HCT116 (cell line): ENCODE results near the gene P2RY13. TPM values are rescaled to one million over a fixed set of nuclear protein-coding genes. Genes with fewer than 3 reads are reported as not detected.

Source experiments
- ATAC-seq: fragments of 200-7000 bp; cut with Tn5 transposase; 2 replicates; pipeline ENCODE4 v1.9.1; 2020; ENCODE audit warnings: mild to moderate bottlenecking, moderate library complexity
- BruUV-seq: library from RNA; stranded (reverse); fragments of 400-500 nt; replicated peaks from 2 replicates; lab custom pipeline; 2021; lab: Mats Ljungman, UMichigan
- CTCF ChIA-PET: fragments of 300-600 bp; sonication (Branson Sonifier 250); formaldehyde crosslinking; loops from one replicate; lab custom pipeline; 2021; ENCODE audit warnings: antibody characterized with exemption; lab: Charles Lee
- POLR2A ChIA-PET: fragments of 300-600, 350-600 bp; sonication (Branson Sonifier 250); formaldehyde crosslinking; loops from one replicate; lab custom pipeline; 2021; ENCODE audit warnings: antibody characterized with exemption; lab: Charles Lee
- RAD21 ChIA-PET, 2 experiments: fragments of 300-600 bp; sonication (Branson Sonifier 250); formaldehyde crosslinking; loops; one replicate each; lab custom pipeline; 2023; ENCODE audit warnings: low total read pairs in 2 of 2; ENCODE audit not compliant: uncharacterized antibody in 2 of 2, unreplicated experiment in 2 of 2, low non-redundant PET in 1 of 2; lab: Charles Lee
- DNase-seq: peaks from one replicate; pipeline ENCODE4 v3.0.0-alpha.2; 2010; ENCODE audit warnings: low read depth, low spot score
- H2AFZ ChIP-seq: fragments of 200-600 bp; shearing (Covaris generic), sonication (generic); 2 replicates; pipeline ENCODE4 v1.6.1; 2017; ENCODE audit warnings: low read depth, mixed run types, mixed read lengths, antibody characterized with exemption, low read length; ENCODE audit not compliant: poor library complexity, severe bottlenecking
- H3K27ac ChIP-seq: 2 replicates; pipeline ENCODE4 v1.5.1; 2012; ENCODE audit warnings: low read depth, low read length
- H3K27me3 ChIP-seq: fragments of 200-600 bp; sonication (generic); 2 replicates; pipeline ENCODE4 v1.6.1; 2016; ENCODE audit warnings: mixed run types, low read length, mixed read lengths; ENCODE audit not compliant: insufficient read depth
- H3K36me3 ChIP-seq, 2 experiments: fragments of 200-500 bp in 1 of 2; fragments of 200-600 bp in 1 of 2; sonication (Bioruptor generic) in 1 of 2; sonication (generic) in 1 of 2; 2 replicates each; pipeline versions ENCODE4 v1.5.1 to v1.6.1; 2014 to 2016; ENCODE audit warnings: low read length in 2 of 2, inconsistent platforms in 1 of 2, mixed read lengths in 1 of 2, mixed run types in 1 of 2; ENCODE audit not compliant: insufficient read depth in 2 of 2, control insufficient read depth in 1 of 2
- H3K4me1 ChIP-seq, 2 experiments: fragments of 200-600 bp in 1 of 2; sonication (generic) in 1 of 2; 2 replicates each; pipeline versions ENCODE4 v1.5.1 to v1.6.1; 2012 to 2017; ENCODE audit warnings: low read length in 2 of 2, inconsistent platforms in 1 of 2, mild to moderate bottlenecking in 1 of 2, mixed read lengths in 1 of 2, mixed run types in 1 of 2, moderate library complexity in 1 of 2; ENCODE audit not compliant: insufficient read depth in 2 of 2, control insufficient read depth in 1 of 2
- H3K4me2 ChIP-seq: fragments of 200-600 bp; sonication (generic); 2 replicates; pipeline ENCODE4 v1.6.1; 2017; ENCODE audit warnings: mixed run types, low read length, mixed read lengths
- H3K4me3 ChIP-seq, 2 experiments: fragments of 200-600 bp in 1 of 2; sonication (generic) in 1 of 2; replicated peaks in 1 of 2; 2 replicates each; pipeline ENCODE4 v1.5.1; 2011 to 2016; ENCODE audit warnings: low read length in 2 of 2, control low read depth in 1 of 2, low read depth in 1 of 2, mild to moderate bottlenecking in 1 of 2, mixed read lengths in 1 of 2, mixed run types in 1 of 2
- H3K79me2 ChIP-seq: fragments of 200-600 bp; sonication (generic); 2 replicates; pipeline ENCODE4 v1.6.1; 2017; ENCODE audit warnings: mild to moderate bottlenecking, mixed run types, low read length, moderate library complexity, mixed read lengths; ENCODE audit not compliant: insufficient read depth
- H3K9ac ChIP-seq: fragments of 200-600 bp; sonication (generic); 2 replicates; pipeline ENCODE4 v1.6.1; 2016; ENCODE audit warnings: low read length, mixed read lengths
- H3K9me2 ChIP-seq: fragments of 200-600 bp; sonication (generic), shearing (Covaris generic); 2 replicates; pipeline ENCODE4 v1.6.1; 2017; ENCODE audit warnings: mixed run types, mild to moderate bottlenecking, moderate library complexity; ENCODE audit not compliant: insufficient read depth
- H3K9me3 ChIP-seq, 2 experiments: fragments of 200-500 bp in 1 of 2; fragments of 200-600 bp in 1 of 2; sonication (Bioruptor generic) in 1 of 2; sonication (generic) in 1 of 2; 2 replicates each; pipeline ENCODE4 v1.6.1; 2014 to 2017; ENCODE audit warnings: low read length in 2 of 2, mixed read lengths in 2 of 2, inconsistent platforms in 1 of 2, low read depth in 1 of 2, mild to moderate bottlenecking in 1 of 2, mixed run types in 1 of 2, moderate library complexity in 1 of 2; ENCODE audit not compliant: control insufficient read depth in 1 of 2, insufficient read depth in 1 of 2
- H4K20me1 ChIP-seq: fragments of 200-600 bp; sonication (generic), shearing (Covaris generic); 2 replicates; pipeline ENCODE4 v1.6.1; 2017; ENCODE audit warnings: mixed run types, mild to moderate bottlenecking, moderate library complexity; ENCODE audit not compliant: insufficient read depth
- CBX3 ChIP-seq: IDR thresholded peaks from 2 replicates; pipeline ENCODE4 v1.6.1; 2012; ENCODE audit warnings: low read depth
- EGR1 ChIP-seq: IDR thresholded peaks from 2 replicates; pipeline ENCODE4 v1.6.1; 2012; ENCODE audit warnings: low read depth
- ELF1 ChIP-seq: IDR thresholded peaks from 2 replicates; pipeline ENCODE4 v1.6.1; 2012; ENCODE audit warnings: low read depth, borderline replicate concordance
- EZH2 ChIP-seq: fragments of 200-600 bp; sonication (generic); IDR thresholded peaks from 2 replicates; pipeline ENCODE4 v1.6.1; 2017; ENCODE audit warnings: antibody characterized with exemption, mixed run types
- FOSL1 ChIP-seq: IDR thresholded peaks from 2 replicates; pipeline ENCODE4 v1.6.1; 2012; ENCODE audit warnings: low read depth
- POLR2A ChIP-seq: IDR thresholded peaks from 2 replicates; pipeline ENCODE4 v1.7.0; 2011; ENCODE audit warnings: borderline replicate concordance; ENCODE audit not compliant: insufficient read depth, insufficient read length; ENCODE audit errors: extremely low read depth
- RAD21 ChIP-seq: IDR thresholded peaks from 2 replicates; pipeline ENCODE4 v1.6.1; 2012; ENCODE audit warnings: low read depth, mild to moderate bottlenecking
- SIN3A ChIP-seq: IDR thresholded peaks from 2 replicates; pipeline ENCODE4 v1.6.1; 2012; ENCODE audit warnings: low read depth
- TCF7L2 ChIP-seq: IDR thresholded peaks from 2 replicates; pipeline ENCODE4 v1.7.0; 2011; ENCODE audit warnings: borderline replicate concordance, inconsistent platforms; ENCODE audit not compliant: insufficient read depth, insufficient read length; ENCODE audit errors: extremely low read depth
- ZFX ChIP-seq: fragments of 450-650 bp; IDR thresholded peaks from 2 replicates; pipeline ENCODE4 v1.6.1; 2017
- intact Hi-C: fragments of 100-400 bp; cut with micrococcal nuclease; formaldehyde crosslinking; loops from 2 replicates; pipeline ENCODE4 v1.10.0; 2022
- total RNA-seq: library from RNA; stranded (reverse); gene quantifications from one replicate; pipeline ENCODE4 v1.2.1, GENCODE V29; 2021; ENCODE audit not compliant: unreplicated experiment
- TF ChIP-seq, protein P1 (sequence below): IDR thresholded peaks from 2 replicates; pipeline ENCODE4 v1.6.1; 2012; ENCODE audit warnings: low read depth

Gene P2RY13
- total RNA-seq, 1 experiment from 2014 or later: not detected

DNA sequence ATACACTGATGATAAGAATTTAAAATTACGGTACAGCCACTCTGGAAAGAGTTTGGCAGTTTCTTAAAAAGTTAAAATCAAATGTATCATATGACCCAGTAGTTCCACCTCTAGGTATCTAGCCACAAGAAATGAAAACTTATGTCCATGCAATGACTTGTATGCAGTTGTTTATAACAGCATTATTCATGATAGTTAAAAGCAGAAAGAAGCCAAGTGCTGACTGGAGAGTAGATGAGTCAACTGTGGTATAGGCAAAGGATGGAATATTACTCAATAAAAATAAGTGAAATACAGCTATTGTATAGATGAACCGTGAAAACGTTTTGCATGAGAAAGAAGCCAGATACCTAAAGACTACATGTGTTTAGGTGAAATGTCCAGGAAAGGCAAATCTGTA is 27.6 kb downstream of the P2RY13 start:
- Histone ChIP-seq H3K9ac (no peak overlapping the region), H3K9me3 (no peaks in the 10 kb centered on the region), H3K4me1 (peaks cover 26 to 41% of the 10 kb centered on the region in 2 experiments), H3K4me2 (no peak overlapping the region), H3K4me3 (no peak overlapping the region), H3K79me2 (no peaks in the 10 kb centered on the region), H3K27me3 (no peaks in the 10 kb centered on the region), H3K36me3 (no peaks in the 10 kb centered on the region), H3K27ac (no peak overlapping the region), H2AFZ (no peak overlapping the region), H4K20me1 (no peaks in the 10 kb centered on the region), H3K9me2 (no peaks in the 10 kb centered on the region)
- ChIA-PET POLR2A (no interaction called here), CTCF (no interaction called here), RAD21 (no interaction called here)
- ATAC-seq (no peak), DNase-seq (no peak)
- intact Hi-C loops: no loop called here
- BruUV-seq: no TSS peak
- TF ChIP-seq, protein P1, sequence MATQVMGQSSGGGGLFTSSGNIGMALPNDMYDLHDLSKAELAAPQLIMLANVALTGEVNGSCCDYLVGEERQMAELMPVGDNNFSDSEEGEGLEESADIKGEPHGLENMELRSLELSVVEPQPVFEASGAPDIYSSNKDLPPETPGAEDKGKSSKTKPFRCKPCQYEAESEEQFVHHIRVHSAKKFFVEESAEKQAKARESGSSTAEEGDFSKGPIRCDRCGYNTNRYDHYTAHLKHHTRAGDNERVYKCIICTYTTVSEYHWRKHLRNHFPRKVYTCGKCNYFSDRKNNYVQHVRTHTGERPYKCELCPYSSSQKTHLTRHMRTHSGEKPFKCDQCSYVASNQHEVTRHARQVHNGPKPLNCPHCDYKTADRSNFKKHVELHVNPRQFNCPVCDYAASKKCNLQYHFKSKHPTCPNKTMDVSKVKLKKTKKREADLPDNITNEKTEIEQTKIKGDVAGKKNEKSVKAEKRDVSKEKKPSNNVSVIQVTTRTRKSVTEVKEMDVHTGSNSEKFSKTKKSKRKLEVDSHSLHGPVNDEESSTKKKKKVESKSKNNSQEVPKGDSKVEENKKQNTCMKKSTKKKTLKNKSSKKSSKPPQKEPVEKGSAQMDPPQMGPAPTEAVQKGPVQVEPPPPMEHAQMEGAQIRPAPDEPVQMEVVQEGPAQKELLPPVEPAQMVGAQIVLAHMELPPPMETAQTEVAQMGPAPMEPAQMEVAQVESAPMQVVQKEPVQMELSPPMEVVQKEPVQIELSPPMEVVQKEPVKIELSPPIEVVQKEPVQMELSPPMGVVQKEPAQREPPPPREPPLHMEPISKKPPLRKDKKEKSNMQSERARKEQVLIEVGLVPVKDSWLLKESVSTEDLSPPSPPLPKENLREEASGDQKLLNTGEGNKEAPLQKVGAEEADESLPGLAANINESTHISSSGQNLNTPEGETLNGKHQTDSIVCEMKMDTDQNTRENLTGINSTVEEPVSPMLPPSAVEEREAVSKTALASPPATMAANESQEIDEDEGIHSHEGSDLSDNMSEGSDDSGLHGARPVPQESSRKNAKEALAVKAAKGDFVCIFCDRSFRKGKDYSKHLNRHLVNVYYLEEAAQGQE: no peak
- TF ChIP-seq ELF1 (no peak), CBX3 (no peak), POLR2A (no peak), ZFX (no peak), EZH2 (no peak), FOSL1 (no peak), EGR1 (no peak), RAD21 (no peak), SIN3A (no peak), TCF7L2 (no peak)
